NB4 (cell line): Measurements from ENCODE around the gene SPAG9.

ENCODE experiments used
- CTCF ChIP-seq: IDR thresholded peaks from one replicate; pipeline ENCODE4 v1.5.1; 2012; ENCODE audit warnings: low read depth, low read length
- POLR2A ChIP-seq: IDR thresholded peaks from 2 replicates; pipeline ENCODE4 v1.6.1; 2011; ENCODE audit warnings: mild to moderate bottlenecking; ENCODE audit not compliant: insufficient read length; ENCODE audit errors: extremely low read depth
- TF ChIP-seq, protein P1 (sequence below): IDR thresholded peaks from 2 replicates; pipeline ENCODE4 v1.6.1; 2011; ENCODE audit warnings: low read depth, low read length

DNA sequence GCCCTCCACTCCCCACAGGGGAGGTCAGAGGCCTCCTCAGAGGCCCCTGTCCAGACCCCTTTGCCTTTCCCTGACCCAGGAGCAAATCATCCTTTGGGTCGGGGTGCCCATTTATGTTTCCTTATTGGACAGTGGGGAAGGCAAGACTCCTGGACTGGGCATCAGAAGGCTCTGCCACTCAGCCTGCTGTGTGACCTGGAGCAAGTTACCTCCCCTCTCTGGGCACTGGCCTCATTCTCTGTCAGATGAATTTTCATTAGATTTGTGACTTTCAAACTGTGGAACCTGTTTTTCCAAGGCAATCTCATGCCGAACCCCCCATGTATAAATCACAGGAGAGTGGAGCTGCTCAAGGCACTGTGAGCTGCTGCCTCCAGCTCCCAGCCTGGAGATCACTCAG lies 207.5 kb downstream of the SPAG9 start:
- TF ChIP-seq POLR2A (no peak), CTCF (no peak)
- TF ChIP-seq, protein P1, sequence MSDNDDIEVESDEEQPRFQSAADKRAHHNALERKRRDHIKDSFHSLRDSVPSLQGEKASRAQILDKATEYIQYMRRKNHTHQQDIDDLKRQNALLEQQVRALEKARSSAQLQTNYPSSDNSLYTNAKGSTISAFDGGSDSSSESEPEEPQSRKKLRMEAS: no peak
